Hematopoietic multipotent progenitor cell treated with erythropoietin and hydrocortisone succinate and interleukin-3 and kit ligand, for 15 days (in vitro differentiated cells): ENCODE measurements around the gene VPS26B.
"Not testable (repeated sequence)": the region's sequence is repeated elsewhere in the genome, so short reads cannot be mapped to it uniquely, and the experiment has no call there.

Experiments used
- DNase-seq: peaks from one replicate; pipeline ENCODE4 v3.0.0-alpha.2; 2015; ENCODE audit warnings: low spot score

Gene VPS26B

DNA sequence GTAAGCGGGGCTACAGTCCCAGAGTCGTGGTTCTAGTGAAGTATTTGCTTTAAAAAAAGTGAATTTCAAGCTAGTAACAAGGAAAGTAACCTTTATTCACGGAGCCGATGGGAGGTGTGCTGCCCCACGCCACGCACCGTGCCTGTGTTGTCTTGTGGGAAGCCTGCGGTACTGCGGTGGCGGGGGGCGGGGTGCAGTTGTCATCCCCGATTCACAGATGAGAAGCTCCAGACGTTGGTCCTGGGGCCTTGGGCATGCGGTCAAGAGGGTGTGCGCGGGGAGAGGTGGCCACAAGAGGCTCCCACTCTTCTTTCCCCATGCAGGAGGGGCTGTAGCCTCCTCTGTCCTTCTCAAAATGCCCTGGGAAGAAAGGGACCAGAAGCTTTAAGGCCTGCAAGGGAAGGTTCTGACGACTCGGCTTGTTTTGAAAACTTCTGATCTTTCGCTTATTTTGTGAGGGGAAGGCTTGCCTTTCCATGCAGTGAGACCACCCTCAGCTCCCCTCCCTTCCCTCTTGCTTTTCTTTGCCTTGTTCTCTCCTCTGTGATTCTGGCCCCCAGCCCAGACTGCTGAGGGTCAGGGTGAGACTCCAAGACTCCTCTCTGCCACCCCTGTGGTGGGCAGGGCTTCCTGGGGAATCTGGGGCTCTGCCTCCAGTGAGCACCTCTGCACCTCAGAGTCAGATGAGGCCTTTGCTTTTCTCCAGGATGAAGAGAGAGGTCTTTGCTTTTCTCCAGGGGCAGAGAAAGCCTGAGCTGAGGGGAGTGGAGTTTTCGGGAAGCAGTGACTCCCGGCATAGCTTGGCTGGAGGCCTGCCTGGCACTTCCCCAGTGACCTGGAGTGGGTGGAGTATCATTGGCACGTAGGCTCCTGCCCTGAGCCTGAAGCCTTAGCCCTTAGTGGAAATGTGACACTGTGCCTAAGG lies 57.9 kb downstream of the VPS26B start:
- no peak for DNase-seq

DNA sequence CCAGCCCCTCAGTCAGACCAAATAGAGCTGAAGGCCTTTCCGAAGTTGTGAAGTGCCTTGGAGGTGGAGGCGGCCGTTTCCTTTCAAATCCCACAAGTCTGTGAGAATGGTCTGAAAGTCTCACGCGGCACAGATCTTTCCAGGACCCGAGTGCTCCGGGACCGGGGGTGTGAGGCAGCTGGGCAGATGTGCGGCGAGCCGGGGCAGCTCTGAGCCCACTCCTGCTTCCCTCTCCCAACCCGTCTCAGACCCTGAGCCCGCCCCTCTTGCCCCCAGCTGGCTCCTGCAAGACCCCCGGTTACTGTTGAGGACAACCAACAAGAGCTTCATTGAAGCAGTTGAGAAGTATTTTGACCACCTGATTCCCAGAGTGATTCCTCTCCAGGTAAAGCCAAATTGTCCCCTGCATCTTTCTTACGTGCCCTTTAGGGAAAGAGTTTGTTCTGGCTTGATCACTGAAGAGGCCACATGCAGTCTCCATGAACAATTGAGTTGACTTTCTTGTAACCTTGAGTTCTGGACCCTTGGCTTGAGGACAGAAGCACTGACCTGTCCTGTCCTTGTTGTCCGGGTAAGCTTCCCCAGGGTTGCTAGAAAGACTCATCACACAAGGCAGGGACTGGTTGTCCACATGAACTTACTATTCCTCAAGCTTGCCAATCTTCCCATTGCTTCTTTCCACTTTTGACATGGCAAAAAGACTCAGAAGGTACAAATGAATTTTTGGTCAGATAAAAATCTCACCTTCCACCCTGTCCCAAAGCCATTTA lies 59.2 kb downstream of the VPS26B start:
- no peak for DNase-seq

DNA sequence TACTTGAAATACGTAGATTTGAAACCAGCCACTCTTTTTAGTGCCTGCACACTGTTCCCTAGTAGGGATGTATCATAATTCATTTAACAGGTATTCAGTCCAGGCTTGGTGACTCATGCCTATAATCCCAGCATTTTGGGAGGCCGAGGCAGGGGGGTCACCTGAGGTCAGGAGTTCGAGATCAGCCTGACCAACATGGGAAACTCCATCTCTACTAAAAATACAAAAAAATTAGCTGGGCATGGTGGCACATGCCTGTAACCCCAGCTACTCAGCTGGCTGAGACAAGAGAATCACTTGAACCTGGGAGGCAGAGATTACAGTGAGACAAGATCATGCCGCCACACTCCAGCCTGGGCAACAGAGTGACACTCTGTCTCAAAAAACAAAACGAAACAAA lies 59.9 kb downstream of the VPS26B start:
- not testable (repeated sequence) for DNase-seq

DNA sequence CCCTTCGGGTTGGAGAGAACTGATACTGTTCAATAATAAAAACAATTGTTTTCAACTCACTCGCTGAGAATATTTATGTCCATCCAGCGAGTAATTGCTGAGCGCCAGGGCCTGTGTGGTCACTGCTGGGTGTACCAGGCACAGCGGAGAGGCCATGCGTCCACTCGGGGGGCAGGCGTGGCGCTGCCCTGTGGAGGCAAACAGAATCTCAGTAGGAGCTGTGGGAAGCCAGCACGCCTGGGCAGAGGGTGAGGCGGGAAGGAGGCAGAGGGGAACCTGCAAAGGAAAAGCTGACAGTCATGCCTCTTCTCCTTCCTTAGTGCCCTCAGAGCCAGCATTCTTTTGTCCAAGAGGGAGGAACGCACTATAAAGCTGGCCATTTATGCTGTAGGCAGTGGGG lies 63.1 kb downstream of the VPS26B start:
- DNase-seq, result no peak

DNA sequence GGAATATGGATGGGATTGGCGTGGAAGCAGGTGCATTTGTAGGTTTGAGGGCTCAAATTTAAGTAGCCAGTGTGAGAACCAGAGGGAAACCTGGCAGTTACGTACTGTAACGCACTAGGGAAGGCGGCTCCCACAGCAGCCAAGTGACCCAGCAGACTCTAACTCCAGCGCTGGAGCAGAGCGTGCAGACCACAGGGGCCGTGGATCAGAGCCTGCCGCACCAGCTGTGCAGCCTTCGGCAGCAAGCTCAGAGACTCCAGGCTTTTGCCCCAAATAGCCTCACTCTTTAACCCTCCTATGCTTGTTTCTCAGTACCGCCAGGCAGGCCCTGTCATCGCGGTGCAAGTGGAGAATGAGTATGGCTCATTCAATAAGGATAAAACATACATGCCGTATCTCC lies 64.0 kb downstream of the VPS26B start:
- DNase-seq, result no peak

DNA sequence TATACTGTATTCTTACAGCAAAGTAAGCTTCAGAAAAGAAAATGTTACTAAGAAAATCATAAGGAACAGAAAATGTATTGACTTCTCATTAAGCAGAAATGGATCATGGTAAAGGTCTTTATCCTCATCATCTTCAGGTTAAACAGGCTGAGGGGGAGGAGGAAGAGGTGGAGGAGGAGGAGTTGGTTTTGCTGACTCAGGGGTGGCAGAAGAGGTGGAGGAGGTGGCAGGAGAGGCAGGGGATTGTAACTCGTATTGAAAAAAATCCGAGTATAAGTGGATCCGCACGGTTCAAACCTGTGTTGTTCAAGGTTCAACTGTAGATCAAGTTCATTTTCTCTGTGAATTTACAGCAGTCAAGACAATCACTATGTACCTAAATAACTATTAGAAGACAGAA lies 64.7 kb downstream of the VPS26B start:
- DNase-seq, result no peak

DNA sequence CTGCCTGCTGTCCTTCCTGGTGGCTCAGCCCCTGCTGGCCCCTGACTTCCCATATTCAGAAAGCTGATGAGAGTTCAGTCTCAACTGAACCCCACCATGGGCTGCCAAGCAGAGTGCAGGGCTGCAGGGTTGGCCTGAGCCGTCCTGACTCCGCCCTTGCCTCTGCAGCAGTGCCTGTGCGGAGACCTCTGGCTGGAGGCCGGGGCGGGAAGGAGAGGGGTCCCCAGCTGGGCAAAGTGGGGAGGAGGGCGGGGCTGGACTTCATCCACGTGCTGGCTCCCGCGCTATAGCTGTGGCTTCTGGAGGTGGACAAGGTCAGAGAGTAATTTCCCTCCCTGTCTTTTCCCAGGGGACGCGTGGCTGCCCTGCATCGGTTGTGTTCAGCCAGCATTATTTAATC lies 65.3 kb downstream of the VPS26B start:
- DNase-seq, result no peak

DNA sequence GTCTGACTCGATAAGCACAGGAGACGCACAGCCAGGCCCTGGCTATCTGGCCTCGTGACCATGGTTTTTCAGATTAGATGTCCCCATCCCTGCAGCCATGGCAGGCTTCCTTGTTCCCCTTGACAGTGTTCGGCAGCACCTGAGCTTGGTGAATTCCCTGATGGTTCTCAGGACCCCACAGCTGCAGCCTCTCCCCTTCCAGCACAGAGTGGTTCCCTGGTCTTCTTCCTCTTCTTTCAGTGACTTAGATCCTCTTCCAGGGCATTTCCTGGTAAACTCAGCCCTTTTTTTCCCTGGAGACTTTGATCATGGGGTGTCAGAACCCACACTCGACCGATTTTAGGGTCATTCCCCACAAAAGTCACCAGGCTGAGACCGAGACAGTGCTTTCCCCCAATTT lies 66.2 kb downstream of the VPS26B start:
- no peak for DNase-seq

DNA sequence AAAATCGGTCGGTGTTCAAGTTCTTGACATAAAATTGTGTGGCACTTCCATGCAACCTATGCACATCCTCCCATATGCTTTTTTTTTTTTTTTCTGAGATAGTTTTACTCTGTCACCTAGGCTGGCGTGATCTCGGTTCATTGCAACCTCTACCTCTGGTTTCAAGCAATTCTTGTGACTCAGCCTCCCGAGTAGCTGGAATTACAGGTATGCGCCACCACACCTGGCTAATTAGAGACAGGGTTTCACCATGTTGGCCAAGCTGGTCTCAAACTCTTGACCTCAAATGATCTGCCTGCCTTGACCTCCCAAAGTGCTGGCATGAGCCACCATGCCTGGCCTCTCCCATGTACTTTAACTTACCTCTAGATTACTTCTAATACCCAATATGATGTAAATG lies 66.7 kb downstream of the VPS26B start:
- no peak for DNase-seq

DNA sequence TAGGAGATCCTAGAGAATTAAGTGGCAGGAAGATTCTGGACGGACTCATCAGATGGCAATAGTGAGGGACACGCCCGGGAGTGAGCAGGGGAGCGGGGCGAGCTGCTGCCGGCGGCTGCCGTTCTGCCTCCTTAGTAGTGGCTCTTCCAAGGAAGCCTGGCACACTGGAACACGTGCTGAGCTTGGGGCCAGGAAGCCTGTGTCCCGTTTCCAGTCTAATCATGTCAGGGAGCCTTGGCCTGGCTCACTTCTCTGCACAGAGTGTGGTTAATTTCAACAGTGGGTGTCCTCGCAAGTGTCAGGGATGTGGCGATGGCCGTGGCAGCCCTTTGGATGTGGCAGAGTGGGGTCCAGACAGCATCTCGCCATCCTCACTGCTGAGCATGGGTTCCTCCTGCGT lies 68.2 kb downstream of the VPS26B start:
- DNase-seq, result no peak

DNA sequence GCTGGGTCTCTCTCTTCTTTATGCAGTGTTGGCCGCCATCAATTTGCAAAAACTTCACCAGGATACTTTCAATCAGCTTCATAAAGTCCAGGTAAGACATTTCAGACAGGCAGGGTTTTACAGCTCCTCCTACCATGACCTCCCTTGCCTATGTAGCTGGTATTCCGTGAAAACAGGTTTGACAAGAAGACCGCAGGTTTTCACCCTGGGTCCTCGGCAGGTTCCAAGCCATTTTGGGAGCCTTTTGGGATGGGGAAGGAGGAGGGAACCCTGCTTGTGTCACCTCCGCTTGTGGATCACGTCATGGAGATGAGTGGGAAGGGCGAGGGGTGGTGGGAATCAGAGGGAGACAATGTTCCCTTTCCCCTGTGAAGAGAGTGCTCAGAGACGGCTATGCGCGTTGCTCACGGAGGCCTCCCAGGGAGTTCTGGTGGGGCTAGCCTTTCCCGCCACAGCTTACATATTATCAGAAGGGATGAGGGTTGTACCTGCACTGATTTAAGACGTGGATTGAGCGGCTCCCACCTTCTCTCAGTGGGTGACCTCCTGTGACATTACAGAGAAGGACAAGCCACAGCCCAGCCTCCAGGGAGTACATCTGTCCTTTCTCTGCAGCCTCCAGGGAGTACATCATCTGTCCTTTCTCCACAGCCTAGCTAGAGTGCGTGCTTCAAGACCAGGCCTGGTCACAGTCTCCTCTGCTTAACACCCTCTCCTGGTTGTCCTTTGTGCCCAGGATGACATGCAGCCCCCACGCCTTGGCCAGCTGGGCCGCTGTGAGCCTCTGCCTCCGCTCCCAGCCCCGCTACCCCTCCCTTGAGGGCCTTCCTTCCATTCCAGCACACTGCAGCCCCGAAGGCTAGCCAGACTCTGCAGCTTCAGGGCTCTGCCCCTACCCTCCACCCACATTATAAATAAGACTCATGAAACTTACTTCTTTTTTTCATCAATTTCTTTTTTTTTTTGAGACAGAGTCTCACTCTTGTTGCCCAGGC lies 68.9 kb downstream of the VPS26B start:
- DNase-seq, result no peak

DNA sequence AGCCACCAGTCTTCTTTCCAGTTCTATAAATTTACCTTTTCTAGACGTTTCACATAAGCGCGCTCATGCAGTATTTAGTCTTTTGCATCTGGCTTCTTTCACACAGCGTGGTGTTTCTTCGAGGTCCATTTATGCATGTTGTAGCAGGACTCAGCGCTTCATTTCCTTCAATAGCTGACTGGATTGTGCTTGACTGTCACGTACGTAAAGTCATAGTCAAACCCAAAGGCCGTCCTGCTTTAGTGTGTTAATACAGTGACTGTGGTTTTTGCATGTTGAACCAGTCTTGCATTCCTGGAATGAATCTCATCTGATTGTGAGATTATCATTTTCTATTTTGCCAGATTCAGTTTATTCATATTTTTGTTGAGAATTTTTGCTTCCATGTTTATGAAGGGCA lies 70.2 kb downstream of the VPS26B start:
- DNase-seq, result no peak
